SK-N-SH treated with all-trans-retinoic acid at 6 μM for 48 hours (cell line): Measurements from ENCODE around the gene ADRA2C.

Experiments used
- ATAC-seq: fragments of 200-7000 bp; cut with Tn5 transposase; 3 replicates; pipeline ENCODE4 v1.9.1; 2020; ENCODE audit warnings: mild to moderate bottlenecking, moderate library complexity
- ARNTL ChIP-seq: fragments of 450-650 bp; formaldehyde crosslinking; IDR thresholded peaks from 2 replicates; pipeline ENCODE4 v1.5.0; 2020; ENCODE audit warnings: low read depth, mild to moderate bottlenecking, moderate library complexity, borderline replicate concordance
- BACH2 ChIP-seq: fragments of 250-450 bp; sonication (Bioruptor Pico); IDR thresholded peaks from 2 replicates; pipeline ENCODE4 v1.9.0; 2021; ENCODE audit warnings: mild to moderate bottlenecking, borderline replicate concordance
- CREB5 ChIP-seq: fragments of 250-450 bp; sonication (Bioruptor Pico); IDR thresholded peaks from 2 replicates; pipeline ENCODE4 v1.5.1; 2020; ENCODE audit warnings: low read depth, mild to moderate bottlenecking, moderate library complexity
- ESRRG ChIP-seq: fragments of 250-450 bp; sonication (Bioruptor Pico); IDR thresholded peaks from 2 replicates; pipeline ENCODE4 v1.6.1; 2021; ENCODE audit warnings: mild to moderate bottlenecking
- GLIS3 ChIP-seq: fragments of 250-450 bp; sonication (Bioruptor Pico); IDR thresholded peaks from 2 replicates; pipeline ENCODE4 v1.5.0; 2020; ENCODE audit warnings: mild to moderate bottlenecking, moderate library complexity
- ISL1 ChIP-seq: fragments of 250-450 bp; sonication (Bioruptor Pico); IDR thresholded peaks from 2 replicates; pipeline ENCODE4 v2.1.2; 2022; ENCODE audit warnings: mild to moderate bottlenecking, moderate library complexity
- PATZ1 ChIP-seq: fragments of 250-450 bp; sonication (Bioruptor Pico); IDR thresholded peaks from 2 replicates; pipeline ENCODE4 v1.8.0; 2020; ENCODE audit warnings: mild to moderate bottlenecking, moderate library complexity, borderline replicate concordance
- PPARA ChIP-seq: fragments of 250-450 bp; sonication (Bioruptor Pico); IDR thresholded peaks from 2 replicates; pipeline ENCODE4 v1.5.0; 2020; ENCODE audit warnings: mild to moderate bottlenecking, borderline replicate concordance
- RARB ChIP-seq: fragments of 250-450 bp; sonication (Bioruptor Pico); IDR thresholded peaks from 2 replicates; pipeline ENCODE4 v1.8.0; 2021; ENCODE audit warnings: mild to moderate bottlenecking, moderate library complexity
- SNAI2 ChIP-seq: fragments of 250-450 bp; sonication (Bioruptor Pico); IDR thresholded peaks from 2 replicates; pipeline ENCODE4 v1.5.0; 2020; ENCODE audit warnings: mild to moderate bottlenecking, moderate library complexity
- TCF4 ChIP-seq: fragments of 250-450 bp; sonication (Bioruptor Pico); IDR thresholded peaks from 2 replicates; pipeline ENCODE4 v1.8.0; 2021; ENCODE audit warnings: mild to moderate bottlenecking, moderate library complexity, borderline replicate concordance
- ZC3H10 ChIP-seq: fragments of 250-450 bp; sonication (Bioruptor Pico); IDR thresholded peaks from 2 replicates; pipeline ENCODE4 v1.5.1; 2021; ENCODE audit warnings: mild to moderate bottlenecking, moderate library complexity
- ZFP3 ChIP-seq: fragments of 250-450 bp; sonication (Bioruptor Pico); IDR thresholded peaks from 2 replicates; pipeline ENCODE4 v1.5.0; 2020; ENCODE audit warnings: mild to moderate bottlenecking, moderate library complexity
- ZFP30 ChIP-seq: fragments of 450-650 bp; formaldehyde crosslinking; IDR thresholded peaks from 2 replicates; pipeline ENCODE4 v1.5.0; 2022; ENCODE audit warnings: mild to moderate bottlenecking, moderate library complexity
- ZNF565 ChIP-seq: fragments of 450-650 bp; formaldehyde crosslinking; conservative IDR thresholded peaks from 2 replicates; pipeline ENCODE4 v1.5.0; 2020; ENCODE audit warnings: low read depth, mild to moderate bottlenecking, moderate library complexity
- ZNF8 ChIP-seq: fragments of 450-650 bp; formaldehyde crosslinking; IDR thresholded peaks from 2 replicates; pipeline ENCODE4 v1.5.0; 2020; ENCODE audit warnings: mild to moderate bottlenecking, moderate library complexity
- TF ChIP-seq, protein P1 (sequence below): fragments of 250-450 bp; sonication (Bioruptor Pico); IDR thresholded peaks from 2 replicates; pipeline ENCODE4 v1.5.0; 2020; ENCODE audit warnings: mild to moderate bottlenecking, moderate library complexity
- TF ChIP-seq, protein P2 (sequence below): fragments of 250-450 bp; sonication (Bioruptor Pico); IDR thresholded peaks from 2 replicates; pipeline ENCODE4 v1.8.0; 2021; ENCODE audit warnings: low read depth, mild to moderate bottlenecking, moderate library complexity, borderline replicate concordance
- TF ChIP-seq, protein P3 (sequence below): fragments of 250-450 bp; sonication (Bioruptor Pico); IDR thresholded peaks from 2 replicates; pipeline ENCODE4 v1.5.1; 2021; ENCODE audit warnings: mild to moderate bottlenecking, moderate library complexity

ADRA2C gene

GRCh38 chr4:3760346-3760745, 5.8 kb upstream of the ADRA2C start (continued):
- TF ChIP-seq, protein P1, sequence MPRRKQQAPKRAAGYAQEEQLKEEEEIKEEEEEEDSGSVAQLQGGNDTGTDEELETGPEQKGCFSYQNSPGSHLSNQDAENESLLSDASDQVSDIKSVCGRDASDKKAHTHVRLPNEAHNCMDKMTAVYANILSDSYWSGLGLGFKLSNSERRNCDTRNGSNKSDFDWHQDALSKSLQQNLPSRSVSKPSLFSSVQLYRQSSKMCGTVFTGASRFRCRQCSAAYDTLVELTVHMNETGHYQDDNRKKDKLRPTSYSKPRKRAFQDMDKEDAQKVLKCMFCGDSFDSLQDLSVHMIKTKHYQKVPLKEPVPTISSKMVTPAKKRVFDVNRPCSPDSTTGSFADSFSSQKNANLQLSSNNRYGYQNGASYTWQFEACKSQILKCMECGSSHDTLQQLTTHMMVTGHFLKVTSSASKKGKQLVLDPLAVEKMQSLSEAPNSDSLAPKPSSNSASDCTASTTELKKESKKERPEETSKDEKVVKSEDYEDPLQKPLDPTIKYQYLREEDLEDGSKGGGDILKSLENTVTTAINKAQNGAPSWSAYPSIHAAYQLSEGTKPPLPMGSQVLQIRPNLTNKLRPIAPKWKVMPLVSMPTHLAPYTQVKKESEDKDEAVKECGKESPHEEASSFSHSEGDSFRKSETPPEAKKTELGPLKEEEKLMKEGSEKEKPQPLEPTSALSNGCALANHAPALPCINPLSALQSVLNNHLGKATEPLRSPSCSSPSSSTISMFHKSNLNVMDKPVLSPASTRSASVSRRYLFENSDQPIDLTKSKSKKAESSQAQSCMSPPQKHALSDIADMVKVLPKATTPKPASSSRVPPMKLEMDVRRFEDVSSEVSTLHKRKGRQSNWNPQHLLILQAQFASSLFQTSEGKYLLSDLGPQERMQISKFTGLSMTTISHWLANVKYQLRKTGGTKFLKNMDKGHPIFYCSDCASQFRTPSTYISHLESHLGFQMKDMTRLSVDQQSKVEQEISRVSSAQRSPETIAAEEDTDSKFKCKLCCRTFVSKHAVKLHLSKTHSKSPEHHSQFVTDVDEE (CRISPR knock-in tag): no peak
- no peak for TF ChIP-seq ISL1 (CRISPR knock-in tag)
- TF ChIP-seq RARB: no peak
- TF ChIP-seq PATZ1 (CRISPR knock-in tag): no peak
- TF ChIP-seq ZNF8: no peak

DNA sequence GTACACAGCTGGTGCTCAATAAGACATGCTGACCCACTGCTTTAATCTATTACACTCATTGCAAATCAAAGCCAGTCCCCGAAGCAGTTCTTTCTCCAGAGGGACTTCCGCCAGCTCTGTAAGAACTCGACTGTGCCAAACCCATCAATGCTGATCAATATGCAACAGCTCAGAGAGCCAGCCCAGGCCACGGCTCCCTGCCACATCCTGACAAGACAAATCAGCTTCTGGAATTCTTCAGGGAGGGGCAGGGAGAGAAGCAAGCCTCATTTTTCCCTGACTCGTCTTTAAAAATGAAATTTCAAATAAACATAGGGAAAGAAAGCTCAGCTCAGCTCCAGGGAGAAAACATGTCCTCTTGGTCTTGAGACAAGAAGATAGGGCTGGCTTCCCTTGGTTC, 5.3 kb upstream of the ADRA2C start:
- TF ChIP-seq ARNTL (no peak), BACH2 (no peak), ISL1 (CRISPR knock-in tag) (no peak), SNAI2 (CRISPR knock-in tag) (no peak), ZC3H10 (CRISPR knock-in tag) (no peak), CREB5 (no peak), ZNF565 (CRISPR knock-in tag) (no peak), ESRRG (CRISPR knock-in tag) (no peak), ZFP30 (CRISPR knock-in tag) (no peak), PPARA (CRISPR knock-in tag) (no peak), ZFP3 (no peak), TCF4 (no peak), GLIS3 (CRISPR knock-in tag) (no peak), PATZ1 (CRISPR knock-in tag) (no peak)
- TF ChIP-seq, protein P2, sequence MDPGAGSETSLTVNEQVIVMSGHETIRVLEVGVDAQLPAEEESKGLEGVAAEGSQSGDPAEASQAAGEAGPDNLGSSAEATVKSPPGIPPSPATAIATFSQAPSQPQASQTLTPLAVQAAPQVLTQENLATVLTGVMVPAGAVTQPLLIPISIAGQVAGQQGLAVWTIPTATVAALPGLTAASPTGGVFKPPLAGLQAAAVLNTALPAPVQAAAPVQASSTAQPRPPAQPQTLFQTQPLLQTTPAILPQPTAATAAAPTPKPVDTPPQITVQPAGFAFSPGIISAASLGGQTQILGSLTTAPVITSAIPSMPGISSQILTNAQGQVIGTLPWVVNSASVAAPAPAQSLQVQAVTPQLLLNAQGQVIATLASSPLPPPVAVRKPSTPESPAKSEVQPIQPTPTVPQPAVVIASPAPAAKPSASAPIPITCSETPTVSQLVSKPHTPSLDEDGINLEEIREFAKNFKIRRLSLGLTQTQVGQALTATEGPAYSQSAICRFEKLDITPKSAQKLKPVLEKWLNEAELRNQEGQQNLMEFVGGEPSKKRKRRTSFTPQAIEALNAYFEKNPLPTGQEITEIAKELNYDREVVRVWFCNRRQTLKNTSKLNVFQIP (CRISPR knock-in tag): no peak
- TF ChIP-seq, protein P1 (CRISPR knock-in tag): no peak
- TF ChIP-seq, protein P3, sequence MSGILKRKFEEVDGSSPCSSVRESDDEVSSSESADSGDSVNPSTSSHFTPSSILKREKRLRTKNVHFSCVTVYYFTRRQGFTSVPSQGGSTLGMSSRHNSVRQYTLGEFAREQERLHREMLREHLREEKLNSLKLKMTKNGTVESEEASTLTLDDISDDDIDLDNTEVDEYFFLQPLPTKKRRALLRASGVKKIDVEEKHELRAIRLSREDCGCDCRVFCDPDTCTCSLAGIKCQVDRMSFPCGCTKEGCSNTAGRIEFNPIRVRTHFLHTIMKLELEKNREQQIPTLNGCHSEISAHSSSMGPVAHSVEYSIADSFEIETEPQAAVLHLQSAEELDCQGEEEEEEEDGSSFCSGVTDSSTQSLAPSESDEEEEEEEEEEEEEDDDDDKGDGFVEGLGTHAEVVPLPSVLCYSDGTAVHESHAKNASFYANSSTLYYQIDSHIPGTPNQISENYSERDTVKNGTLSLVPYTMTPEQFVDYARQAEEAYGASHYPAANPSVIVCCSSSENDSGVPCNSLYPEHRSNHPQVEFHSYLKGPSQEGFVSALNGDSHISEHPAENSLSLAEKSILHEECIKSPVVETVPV (CRISPR knock-in tag): no peak
- no peak for ATAC-seq
